GM12874 (cell line): Measurements from ENCODE around the gene SLC9C1.

Experiments used
- TF ChIP-seq, protein P1 (sequence below): IDR thresholded peaks from 2 replicates; pipeline ENCODE4 v1.5.1; 2011; ENCODE audit warnings: low read depth, mild to moderate bottlenecking, control low read depth, low read length, moderate library complexity; ENCODE audit not compliant: insufficient read depth

SLC9C1 gene

DNA sequence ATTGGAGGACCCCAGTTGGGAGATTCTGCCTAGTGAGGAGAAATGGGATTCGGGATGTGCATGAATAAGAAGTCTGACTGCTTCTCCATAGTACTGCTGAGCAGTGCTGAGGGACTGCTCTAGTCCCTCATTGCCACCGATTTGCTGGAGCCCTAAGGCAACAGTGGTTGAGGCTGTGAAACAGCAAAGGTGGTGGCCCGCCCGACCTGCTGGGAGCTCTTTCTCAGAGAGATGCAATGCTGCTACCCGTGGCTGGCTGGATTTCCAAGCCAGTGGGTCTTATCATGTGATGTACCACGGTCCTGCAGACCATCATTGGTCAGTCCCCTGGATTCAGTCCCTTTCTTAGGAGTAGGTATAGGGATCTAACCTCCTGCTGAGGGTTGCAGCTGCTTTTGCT is 118.4 kb downstream of the SLC9C1 start:
- TF ChIP-seq, protein P1, sequence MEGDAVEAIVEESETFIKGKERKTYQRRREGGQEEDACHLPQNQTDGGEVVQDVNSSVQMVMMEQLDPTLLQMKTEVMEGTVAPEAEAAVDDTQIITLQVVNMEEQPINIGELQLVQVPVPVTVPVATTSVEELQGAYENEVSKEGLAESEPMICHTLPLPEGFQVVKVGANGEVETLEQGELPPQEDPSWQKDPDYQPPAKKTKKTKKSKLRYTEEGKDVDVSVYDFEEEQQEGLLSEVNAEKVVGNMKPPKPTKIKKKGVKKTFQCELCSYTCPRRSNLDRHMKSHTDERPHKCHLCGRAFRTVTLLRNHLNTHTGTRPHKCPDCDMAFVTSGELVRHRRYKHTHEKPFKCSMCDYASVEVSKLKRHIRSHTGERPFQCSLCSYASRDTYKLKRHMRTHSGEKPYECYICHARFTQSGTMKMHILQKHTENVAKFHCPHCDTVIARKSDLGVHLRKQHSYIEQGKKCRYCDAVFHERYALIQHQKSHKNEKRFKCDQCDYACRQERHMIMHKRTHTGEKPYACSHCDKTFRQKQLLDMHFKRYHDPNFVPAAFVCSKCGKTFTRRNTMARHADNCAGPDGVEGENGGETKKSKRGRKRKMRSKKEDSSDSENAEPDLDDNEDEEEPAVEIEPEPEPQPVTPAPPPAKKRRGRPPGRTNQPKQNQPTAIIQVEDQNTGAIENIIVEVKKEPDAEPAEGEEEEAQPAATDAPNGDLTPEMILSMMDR, result no peak

DNA sequence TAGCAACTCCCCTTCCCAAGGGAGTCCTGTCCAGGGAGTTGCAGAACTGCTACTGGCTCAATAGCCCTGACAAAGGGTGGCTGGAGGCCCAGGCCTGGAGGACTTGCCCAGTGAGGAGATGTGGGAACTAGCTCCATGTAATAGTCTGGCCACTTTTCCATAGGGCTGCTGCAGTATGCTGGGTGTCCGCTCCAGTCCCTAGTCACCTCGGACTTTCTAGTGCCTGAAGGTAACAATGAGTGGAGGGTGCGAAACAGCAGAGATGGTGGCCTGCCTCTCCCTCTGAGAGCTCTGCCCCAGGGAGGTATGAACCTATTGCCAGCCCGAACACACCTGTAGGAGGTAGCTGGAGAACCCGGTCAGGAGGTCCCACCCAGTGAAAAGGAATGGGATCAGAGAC is 119.0 kb downstream of the SLC9C1 start:
- TF ChIP-seq, protein P1, result no peak

DNA sequence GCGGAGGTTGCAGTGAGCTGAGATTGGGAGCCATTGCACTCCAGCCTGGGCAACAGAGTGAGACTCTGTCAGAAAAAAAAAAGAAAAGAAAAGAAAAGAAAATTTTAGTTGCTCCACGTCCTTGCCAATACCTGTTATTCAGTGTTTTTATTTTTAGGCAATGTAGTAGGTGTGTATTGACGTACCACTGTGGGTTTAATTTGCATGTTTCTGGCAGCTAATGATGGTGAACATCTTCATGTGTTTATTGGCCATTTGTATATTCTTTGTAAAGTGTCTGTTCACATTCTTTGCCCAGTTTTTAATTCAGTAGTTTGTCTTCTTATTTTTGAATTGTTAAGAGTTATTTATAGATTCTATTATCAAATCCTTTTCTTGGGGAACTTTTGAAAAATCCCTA is 122.9 kb downstream of the SLC9C1 start:
- TF ChIP-seq, protein P1, result no peak

DNA sequence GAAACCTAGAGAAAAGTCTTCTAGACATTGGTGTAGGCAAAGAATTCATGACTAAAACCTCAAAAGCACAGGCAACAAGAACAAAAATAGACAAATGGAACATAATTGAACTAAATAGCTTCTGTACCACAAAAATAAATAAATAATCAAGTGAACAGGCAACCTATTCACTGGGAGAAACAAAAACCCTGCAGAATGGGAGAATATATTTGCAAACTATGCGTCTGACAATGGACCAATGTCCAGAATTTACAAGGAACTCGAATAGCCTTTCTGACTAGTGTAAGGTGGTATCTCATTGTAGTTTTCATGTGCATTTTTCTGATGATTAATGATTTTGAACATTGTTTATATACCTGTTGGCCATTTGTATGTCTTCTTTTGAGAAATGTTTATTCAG is 124.0 kb downstream of the SLC9C1 start:
- TF ChIP-seq, protein P1, result no peak

DNA sequence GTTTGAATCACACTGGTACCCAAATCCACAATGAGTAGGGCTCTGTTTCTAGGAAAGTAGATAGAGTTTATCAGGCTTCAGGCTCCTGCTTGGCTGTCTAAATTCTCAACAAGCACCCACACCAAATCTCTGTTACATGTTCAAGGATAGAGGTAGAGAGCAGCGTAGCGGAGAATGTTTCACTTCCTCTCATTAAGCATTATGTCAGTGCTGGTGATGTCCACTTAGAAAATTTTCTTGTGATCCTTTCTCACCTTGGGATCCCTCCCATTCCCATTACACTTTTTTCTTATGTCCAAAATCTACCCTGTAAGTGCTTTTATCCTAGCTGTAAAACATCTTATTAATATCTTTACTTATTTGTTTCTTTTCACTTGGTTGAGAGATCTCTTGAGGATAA is 126.3 kb downstream of the SLC9C1 start:
- TF ChIP-seq, protein P1, result no peak

DNA sequence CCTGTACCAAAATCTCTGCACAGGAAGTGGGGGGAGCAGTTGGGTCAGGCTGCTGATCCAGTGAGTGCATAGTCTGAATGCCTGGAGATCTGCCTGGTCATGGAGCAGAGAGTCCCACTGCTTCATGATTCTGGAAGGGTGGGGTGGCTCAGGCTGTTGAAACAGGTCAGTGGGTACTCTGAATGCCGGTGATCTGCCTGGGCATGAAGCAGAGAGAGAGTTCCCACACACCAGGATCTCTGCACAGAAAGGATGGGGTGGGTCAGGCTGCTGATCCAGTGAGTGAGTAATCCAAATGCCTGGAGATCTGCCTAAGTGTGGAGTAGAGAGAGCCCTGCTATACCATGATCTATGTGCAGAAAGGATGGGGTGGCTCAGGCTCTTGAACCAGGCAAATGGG is 144.9 kb downstream of the SLC9C1 start:
- TF ChIP-seq, protein P1, result no peak

DNA sequence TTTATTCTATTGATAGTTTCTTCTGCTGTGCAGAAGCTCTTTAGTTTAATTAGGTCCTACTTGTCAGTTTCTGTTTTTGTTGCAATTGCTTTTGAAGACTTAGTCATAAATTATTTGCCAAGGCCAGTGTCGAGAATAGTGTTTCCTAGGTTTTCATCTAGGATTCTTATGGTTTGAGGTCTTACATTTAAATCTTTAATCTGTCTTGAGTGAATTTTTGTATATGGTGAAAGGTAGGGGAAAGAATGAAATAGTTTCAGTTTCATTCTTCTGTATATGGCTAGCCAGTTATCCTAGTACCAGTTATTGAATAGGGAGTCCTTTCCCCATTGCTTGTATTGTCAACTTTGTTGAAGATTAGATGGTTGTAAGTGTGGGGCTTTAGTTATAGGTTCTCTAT is 150.3 kb downstream of the SLC9C1 start:
- TF ChIP-seq, protein P1, result no peak

DNA sequence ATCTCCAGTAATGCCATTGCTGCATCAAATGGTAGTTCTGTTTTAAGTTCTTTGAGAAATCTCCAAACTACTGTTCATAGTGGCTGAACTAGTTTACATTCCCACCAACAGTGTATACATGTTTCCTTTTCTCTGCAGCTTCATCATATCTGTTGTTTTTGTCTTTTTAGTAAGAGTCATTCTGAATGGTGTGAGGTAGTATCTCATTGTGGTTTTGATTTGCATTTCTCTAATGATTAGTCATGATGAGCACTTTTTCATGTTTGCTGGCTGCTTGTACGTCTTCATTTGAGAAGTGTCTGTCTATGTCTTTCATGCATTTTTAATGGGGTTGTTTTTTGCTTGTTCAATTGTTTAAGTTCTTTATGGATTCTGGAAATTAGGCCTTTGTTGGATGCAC is 150.8 kb downstream of the SLC9C1 start:
- TF ChIP-seq, protein P1, result no peak
